MV-4-11 (cell line): ENCODE measurements around the gene CCAR1.
"Not testable (repeated sequence)": the region's sequence is repeated elsewhere in the genome, so short reads cannot be mapped to it uniquely, and the experiment has no call there.

Experiments
- DNase-seq: peaks from one replicate; lab custom pipeline; 2025; lab: John Stamatoyannopoulos, UW

Gene CCAR1

DNA sequence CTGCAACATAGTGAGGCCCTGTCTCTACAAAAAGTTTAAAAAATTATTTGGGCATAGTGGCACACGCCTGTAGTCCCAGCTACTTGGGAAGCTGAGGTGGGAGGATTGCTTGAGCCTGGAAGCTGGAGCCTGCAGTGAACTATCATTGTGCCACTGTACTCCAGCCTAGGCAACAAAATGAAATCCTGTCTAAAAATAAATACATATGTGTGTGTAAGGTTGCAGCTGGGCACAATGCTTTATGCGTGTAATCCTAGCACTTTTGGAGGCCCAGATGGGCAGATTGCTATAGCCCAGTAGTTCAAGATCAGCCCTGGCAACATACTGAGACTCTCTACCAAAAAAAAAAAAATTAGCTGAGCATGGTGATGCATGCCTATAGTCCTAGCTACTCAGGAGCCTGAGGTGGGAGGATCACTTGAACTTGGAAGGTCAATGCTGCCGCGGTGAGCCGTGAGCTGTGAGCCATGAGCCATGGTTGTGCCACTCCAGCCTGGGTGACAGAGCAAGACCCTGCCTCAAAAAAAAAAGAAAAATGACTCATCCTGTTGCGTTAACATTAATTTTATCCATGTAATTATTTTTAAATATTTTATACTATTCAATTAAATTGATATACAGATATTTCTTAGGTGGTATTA is 38.3 kb downstream of the CCAR1 start:
- DNase-seq: no peak

GRCh38 chr10:68759967-68760366 is 38.9 kb downstream of the CCAR1 start:
- DNase-seq: no peak

GRCh38 chr10:68767407-68767806 is 46.4 kb downstream of the CCAR1 start:
- DNase-seq: not testable (repeated sequence)

DNA sequence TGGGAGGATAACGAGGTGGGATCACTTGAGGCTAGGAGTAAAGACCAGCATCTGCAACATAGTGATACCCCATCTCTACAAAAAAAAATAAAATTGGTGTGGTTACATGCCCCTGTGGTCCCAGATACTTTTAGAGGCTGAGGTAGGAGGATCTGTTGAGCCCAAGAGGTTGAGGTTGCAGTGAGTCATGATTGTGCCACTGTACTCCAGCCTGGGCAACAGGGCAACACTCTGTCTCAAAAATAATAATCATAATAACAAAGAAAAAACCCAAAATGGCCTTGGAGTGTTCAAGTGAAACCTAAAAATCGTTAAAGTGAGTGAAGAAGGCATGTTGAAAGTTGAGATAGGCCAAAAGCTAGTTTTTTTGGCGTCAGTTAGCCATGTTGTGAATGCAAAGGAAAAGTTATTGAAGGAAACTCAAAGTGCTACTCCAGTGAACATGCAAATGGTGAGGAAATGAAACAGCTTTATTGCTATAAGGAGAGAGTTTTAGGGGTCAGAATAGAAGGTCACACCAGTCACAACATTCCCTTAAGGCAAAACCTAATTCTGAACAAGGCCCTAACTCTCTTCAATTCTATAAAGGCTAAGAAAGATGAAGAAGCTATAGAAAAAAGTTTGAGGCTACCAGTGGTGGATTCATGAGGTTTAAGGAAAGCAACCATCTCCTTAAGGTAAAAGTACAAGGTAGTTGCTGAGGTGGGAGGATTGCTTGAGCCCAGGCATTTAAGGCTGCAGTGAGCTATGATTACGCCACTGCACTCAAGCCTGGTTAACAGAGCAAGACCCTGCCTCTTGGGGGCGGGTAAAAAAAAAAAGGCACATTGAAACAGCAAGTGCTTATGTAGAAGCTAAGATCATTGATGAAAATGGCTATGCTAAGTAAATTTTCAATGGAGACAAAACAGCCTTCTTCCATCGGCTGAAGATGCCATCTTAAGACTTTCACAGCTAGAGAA is 60.9 kb downstream of the CCAR1 start:
- DNase-seq: no peak

DNA sequence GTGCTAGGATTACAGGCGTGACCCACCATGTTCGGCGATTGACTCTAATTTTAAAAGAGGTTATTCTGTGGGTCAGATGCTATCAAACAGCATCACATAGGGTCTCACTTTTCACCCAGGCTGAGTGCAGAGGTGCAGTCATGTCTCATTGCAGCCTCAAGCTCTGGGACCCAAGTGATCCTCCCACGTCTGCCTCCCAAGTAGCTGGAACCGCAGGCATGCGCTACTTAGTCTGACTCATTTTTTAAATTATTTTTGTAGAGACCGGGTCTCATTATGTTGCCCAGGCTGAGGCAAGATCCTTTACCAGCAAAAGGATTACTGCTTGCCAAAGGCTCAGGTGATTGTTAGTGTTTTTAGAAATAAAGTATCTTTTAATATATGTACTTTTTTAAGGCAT is 63.4 kb downstream of the CCAR1 start:
- DNase-seq: no peak

DNA sequence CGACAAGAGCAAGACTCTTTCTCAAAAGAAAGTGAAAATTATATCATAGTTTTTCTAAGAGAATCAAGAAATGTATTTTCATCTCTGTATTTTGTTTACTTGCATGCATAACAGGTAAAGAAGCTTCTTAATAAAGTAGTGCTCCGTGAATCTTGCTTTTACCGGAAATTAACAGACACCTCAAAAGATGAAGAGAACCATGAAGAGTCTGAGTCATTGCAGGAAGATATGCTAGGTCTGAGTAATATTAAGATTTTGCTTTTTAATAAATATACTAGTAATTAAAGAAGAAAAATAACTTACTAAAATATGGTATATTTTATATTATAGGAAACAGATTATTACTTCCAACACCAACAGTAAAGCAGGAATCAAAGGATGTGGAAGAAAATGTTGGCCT is 66.8 kb downstream of the CCAR1 start:
- DNase-seq: no peak

GRCh38 chr10:68790476-68790875 is 69.4 kb downstream of the CCAR1 start:
- DNase-seq: no peak

DNA sequence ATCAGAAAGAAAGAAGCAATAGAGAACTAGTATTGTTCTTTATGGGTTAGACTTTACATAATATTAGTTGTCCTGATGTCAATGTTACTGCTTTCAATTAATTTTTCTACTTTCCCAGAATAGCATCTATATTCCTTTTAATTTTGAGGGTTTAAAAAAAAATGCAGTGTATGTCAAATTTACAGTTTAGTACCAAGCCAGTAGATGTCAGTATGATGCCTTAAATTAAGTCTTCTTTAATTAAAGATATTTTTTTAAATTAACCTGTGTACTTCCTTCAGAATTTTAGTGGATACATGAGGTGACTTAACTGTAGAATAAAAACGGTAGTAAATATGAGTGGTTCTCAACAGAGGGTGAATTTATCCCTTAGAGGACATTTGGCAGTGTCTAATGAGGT is 71.1 kb downstream of the CCAR1 start:
- no peak for DNase-seq

- no peak for DNase-seq
Observed at GRCh38 chr10:68795886-68796532, 75.0 kb downstream of the CCAR1 start.

DNA sequence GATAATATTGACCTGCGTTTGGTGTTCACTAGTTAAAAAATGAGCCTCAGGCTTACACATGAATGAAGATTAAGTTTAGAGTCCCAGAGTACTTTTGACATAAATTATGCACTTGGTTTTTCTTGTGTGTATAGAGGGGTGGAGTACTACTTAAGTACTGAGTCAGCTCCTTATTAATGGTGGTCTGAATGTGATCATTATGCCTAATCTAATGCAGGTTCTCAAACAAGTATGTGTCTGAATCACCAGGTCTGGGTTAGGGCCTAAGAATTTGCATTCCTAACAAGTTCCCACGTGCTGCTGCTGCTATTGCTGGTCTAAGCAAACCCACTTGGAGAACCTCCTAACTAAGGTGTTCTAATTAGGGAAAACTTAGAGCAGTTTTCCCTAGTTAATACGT is 75.6 kb downstream of the CCAR1 start:
- DNase-seq: no peak

- no peak for DNase-seq
Observed at GRCh38 chr10:68800211-68800610, 79.2 kb downstream of the CCAR1 start.

- no peak for DNase-seq
Observed at GRCh38 chr10:68804692-68805091, 83.7 kb downstream of the CCAR1 start.

DNA sequence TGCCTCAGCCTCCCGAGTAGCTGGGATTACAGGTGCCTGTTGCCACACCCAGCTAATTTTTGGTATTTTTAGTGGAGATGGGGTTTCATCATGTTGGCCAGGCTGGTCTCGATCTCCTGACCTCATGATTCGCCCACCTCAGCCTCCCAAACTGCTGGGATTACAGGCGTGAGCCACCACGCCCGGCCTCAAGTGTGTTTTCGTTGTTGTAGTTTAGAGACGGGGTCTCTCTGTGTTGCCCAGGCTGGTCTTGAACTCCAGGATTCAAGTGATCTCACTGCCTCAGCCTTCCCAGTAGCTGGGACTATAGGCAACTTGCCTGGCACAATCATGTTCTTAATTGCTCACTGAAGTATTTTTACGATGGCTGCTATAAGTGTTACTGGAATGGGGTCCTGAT is 89.8 kb downstream of the CCAR1 start:
- not testable (repeated sequence) for DNase-seq

DNA sequence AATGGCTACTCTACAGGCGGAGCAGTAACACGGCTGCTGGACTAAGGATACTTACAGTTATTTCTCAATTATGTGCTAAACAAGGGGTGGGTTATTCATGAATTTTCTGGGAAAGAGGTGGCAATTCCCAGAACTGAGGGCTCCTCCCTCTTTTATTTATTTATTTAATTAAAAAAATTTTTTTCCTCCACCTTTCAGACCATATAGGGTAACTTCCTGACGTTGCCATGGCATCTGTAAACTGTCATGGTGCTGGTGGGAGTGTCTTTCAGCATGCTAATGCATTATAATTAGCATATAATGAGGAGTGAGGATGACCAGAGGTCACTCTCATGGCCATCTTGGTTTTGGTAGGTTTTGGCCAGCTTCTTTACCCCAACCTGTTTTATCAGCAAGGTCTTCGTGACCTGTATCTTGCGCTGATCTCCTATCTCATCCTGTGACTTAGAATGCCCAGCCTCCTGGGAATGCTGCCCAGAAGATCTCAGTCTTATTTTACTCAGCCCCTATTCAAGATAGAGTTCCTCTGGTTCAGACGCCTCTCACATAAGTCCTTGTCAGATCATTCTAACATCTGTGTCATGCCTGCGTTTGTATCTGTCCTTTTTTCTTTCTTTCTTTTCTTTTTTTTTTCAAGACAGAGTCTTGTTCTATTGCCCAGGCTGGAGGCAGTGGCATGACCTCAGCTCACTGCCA is 90.4 kb downstream of the CCAR1 start:
- no peak for DNase-seq

- DNase-seq: no peak
Observed at GRCh38 chr10:68812420-68812819, 91.4 kb downstream of the CCAR1 start.

GRCh38 chr10:68813559-68813958 is 92.5 kb downstream of the CCAR1 start:
- DNase-seq: peak; percentile 9

GRCh38 chr10:68816796-68817412 is 95.9 kb downstream of the CCAR1 start:
- DNase-seq: no peak

GRCh38 chr10:68820359-68820758 is 99.3 kb downstream of the CCAR1 start:
- DNase-seq: not testable (repeated sequence)

GRCh38 chr10:68822626-68823025 is 101.6 kb downstream of the CCAR1 start:
- not testable (repeated sequence) for DNase-seq

DNA sequence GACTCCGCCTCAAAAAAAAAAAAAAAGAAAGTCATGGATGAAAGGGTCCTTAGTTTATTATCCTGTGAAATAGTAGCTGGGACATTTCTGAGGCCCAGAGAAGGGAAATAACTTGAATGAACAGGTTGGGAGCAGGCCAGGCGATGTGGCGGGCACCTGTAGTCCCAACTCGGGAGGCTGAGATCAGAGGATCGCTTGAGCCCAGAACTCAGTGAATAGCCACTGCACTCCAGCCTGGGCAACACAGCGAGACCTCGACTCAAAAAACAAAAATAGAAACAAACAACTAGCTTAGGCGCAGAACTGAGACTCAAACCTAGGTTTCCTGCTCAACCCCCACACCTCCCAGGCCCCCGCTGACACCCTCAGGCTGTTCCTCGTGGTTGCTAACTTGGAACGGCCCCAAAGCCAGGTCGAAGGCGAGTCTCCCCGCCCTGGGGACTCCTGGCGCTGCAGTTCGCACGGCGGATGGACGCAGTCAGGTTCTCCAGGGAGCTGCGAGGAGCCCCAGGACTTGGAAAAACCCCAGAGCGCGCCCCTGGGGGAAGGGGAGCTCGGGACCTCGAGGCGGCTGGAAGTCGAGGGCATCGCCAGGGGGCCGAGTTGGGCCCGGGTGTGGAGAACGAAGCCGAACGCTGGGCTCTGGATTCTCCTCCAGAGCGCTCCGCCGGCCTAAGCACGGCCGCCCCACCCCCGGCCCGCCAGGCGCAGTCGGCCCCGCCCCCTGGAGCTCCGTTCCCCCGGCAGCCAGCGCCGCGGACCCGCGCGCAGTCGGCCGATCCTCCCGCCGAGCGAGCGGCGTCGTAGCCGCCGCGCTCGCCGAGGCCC is 105.9 kb downstream of the CCAR1 start, which contains the start of gene STOX1:
STOX1 (plus strand) TSS at position 768 of the 828 bp plus-strand sequence. CDS start 93 bp downstream, outside the sequence.
- no peak for DNase-seq

DNA sequence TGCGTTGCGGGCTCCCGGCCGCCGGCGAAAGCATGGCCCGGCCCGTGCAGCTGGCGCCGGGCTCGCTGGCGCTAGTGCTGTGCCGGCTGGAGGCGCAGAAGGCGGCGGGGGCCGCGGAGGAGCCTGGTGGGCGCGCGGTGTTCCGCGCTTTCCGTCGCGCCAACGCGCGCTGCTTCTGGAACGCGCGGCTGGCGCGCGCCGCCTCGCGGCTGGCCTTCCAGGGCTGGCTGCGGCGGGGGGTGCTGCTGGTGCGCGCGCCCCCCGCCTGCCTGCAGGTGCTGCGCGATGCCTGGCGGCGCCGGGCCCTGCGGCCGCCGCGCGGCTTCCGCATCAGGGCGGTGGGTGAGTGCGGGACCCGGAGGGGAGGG is 106.5 kb downstream of the CCAR1 start:
- DNase-seq: not testable (repeated sequence)
